Neural progenitor cell (in vitro differentiated cells): Measurements from ENCODE around the gene WWTR1.

Experiments
- EZH2 ChIP-seq: fragments of 200-600 bp; sonication (generic); IDR thresholded peaks from 2 replicates; pipeline ENCODE4 v1.6.1; 2017; ENCODE audit warnings: antibody characterized with exemption, mild to moderate bottlenecking, moderate library complexity
- EZH2phosphoT487 ChIP-seq: fragments of 200-600 bp; sonication (generic); IDR thresholded peaks from 2 replicates; pipeline ENCODE4 v1.6.1; 2017; ENCODE audit warnings: antibody characterized with exemption
- TF ChIP-seq, protein P1 (sequence below): fragments of 200-600 bp; sonication (generic); IDR thresholded peaks from 2 replicates; pipeline ENCODE4 v1.5.1; 2017; ENCODE audit warnings: antibody characterized with exemption, mild to moderate bottlenecking

GRCh38 chr3:149510480-149510879 is 147.3 kb downstream of the WWTR1 start:
- TF ChIP-seq, protein P1, sequence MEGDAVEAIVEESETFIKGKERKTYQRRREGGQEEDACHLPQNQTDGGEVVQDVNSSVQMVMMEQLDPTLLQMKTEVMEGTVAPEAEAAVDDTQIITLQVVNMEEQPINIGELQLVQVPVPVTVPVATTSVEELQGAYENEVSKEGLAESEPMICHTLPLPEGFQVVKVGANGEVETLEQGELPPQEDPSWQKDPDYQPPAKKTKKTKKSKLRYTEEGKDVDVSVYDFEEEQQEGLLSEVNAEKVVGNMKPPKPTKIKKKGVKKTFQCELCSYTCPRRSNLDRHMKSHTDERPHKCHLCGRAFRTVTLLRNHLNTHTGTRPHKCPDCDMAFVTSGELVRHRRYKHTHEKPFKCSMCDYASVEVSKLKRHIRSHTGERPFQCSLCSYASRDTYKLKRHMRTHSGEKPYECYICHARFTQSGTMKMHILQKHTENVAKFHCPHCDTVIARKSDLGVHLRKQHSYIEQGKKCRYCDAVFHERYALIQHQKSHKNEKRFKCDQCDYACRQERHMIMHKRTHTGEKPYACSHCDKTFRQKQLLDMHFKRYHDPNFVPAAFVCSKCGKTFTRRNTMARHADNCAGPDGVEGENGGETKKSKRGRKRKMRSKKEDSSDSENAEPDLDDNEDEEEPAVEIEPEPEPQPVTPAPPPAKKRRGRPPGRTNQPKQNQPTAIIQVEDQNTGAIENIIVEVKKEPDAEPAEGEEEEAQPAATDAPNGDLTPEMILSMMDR: no peak
- TF ChIP-seq EZH2 (no peak), EZH2phosphoT487 (no peak)
